ENCODE measurements around the gene GLB1L2.

GRCh38 chr11:134384406-134384805 is 52.6 kb downstream of the GLB1L2 start:
- TF ChIP-seq CTCF (IDR thresholded peaks at IDR 0.05; ENCODE audit: insufficient read depth, low read length) (no peak), GABPA (IDR thresholded peaks at IDR 0.05; ENCODE audit: low read depth) (no peak), POLR2AphosphoS5 (IDR thresholded peaks at IDR 0.05; ENCODE audit: low read depth) (no peak)
